Fibroblast of skin of right quadriceps (primary cell): Measurements from ENCODE around the gene BLTP3B.
"Not testable (repeated sequence)": the region's sequence is repeated elsewhere in the genome, so short reads cannot be mapped to it uniquely, and the experiment has no call there.

Experiments
- DNase-seq: peaks from one replicate; pipeline ENCODE4 v3.0.0-alpha.2; 2013

Gene BLTP3B, protein sequence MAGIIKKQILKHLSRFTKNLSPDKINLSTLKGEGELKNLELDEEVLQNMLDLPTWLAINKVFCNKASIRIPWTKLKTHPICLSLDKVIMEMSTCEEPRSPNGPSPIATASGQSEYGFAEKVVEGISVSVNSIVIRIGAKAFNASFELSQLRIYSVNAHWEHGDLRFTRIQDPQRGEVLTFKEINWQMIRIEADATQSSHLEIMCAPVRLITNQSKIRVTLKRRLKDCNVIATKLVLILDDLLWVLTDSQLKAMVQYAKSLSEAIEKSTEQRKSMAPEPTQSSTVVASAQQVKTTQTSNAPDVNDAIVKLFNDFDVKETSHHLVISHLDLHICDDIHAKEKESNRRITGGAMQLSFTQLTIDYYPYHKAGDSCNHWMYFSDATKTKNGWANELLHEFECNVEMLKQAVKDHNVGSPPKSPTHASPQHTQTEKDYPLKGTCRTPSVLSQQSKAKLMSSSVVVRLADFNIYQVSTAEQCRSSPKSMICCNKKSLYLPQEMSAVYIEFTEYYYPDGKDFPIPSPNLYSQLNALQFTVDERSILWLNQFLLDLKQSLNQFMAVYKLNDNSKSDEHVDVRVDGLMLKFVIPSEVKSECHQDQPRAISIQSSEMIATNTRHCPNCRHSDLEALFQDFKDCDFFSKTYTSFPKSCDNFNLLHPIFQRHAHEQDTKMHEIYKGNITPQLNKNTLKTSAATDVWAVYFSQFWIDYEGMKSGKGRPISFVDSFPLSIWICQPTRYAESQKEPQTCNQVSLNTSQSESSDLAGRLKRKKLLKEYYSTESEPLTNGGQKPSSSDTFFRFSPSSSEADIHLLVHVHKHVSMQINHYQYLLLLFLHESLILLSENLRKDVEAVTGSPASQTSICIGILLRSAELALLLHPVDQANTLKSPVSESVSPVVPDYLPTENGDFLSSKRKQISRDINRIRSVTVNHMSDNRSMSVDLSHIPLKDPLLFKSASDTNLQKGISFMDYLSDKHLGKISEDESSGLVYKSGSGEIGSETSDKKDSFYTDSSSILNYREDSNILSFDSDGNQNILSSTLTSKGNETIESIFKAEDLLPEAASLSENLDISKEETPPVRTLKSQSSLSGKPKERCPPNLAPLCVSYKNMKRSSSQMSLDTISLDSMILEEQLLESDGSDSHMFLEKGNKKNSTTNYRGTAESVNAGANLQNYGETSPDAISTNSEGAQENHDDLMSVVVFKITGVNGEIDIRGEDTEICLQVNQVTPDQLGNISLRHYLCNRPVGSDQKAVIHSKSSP (N-terminal part only)

DNA sequence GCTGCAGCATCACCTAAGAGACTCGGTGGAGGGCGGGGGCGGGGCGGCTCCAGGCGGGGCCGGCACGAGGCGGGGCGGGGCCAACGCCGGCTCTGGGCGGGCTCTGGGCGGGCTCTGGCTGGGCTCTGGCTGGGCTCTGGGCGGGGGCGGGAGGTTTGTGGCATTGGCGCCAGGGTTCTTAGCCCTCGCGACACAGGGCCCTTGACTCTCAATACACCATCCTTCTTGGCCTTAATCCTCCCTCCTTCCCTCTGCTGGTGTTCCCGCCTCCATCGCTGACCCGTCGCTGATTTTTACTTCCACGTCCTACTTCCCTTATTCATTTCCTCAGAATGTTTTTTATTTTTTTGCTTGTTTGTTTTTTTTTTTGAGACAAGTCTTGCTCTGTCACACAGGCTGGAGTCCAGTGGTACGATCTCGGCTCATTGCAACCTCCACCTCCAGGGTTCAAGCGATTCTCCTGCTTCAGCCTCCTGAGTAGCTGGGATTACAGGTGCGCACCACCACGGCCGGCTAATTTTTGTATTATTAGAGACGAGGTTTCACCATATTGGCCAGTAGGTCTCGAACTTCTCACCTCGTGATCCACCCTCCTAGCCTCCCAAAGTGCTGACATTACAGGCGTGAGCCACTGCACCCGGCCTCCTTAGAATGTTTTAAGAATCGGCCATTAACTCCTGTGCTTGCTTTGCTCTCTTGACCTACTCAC, at the start of gene BLTP3B:
TSS of gene BLTP3B (minus strand) at position 24 of the 709 bp plus-strand sequence. CDS start 239 bp downstream, outside the sequence.
- DNase-seq = peak; percentile 80

DNA sequence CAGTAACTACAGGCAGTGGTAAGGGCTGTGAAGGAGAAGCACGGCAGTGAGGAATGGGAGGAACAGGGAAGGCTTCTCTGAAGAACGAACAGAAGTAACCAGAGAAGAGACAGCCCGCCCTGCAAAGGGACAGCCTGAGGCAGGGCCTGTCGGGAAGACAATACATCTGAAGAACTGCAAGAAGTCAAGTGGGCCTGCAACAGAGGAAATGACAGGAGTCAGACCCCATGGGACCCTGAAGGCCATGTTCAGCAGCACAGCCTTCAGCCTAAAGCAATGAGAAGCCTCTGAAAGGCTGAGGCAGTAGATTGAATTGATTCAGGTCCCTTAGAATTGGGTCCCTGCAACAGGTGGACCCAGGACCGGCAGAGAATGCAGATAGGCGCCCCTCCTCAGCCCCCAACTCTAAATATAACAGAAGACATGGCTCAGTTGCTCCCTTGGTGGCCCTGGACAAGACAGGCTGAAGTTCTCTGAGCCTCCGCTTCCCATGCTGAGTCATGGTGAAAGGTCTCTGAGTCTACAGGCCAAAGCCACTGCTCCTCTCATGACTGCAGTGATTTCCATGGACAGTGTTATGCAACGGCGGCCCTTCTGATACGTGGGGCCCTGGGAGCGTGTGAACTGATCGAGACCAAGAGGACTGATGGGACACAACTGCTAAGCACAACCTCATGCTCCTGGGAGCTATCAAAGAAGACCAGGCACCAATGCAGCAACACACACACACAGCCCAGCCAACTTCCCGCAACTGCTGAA, 47.1 kb upstream of the BLTP3B start:
- DNase-seq = no peak

DNA sequence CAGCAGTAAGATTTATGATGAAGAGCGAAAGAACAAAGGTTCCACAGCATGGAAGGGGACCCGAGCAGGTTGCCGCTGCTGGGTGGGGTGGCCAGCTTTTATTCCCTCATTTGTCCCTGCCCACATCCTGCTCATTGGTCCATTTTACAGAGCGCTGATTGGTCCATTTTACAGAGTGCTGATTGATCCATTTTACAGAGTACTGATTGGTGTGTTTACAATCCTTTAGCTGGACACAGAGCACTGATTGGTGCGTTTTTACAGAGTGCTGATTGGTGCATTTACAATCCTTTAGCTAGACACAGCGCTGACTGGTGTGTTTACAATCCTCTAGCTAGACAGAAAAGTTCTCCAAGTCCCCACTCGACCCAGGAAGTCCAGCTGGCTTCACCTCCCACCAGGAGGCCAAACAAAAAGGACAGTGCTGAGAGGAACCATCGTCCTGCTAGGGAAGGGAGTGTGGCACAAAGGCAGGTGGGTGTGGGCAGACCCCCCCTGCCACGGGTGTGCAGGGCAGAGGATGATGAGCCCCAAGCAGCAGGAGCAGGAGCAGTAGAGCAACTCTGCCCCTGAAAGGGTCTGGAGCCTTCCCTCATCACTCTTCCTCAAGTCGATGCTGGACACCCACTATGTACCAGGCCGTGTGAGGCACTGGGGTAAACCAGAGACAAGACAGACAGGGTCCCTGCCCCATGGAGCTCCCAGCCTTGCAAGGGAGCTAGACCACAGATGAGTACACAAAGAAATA, 46.4 kb upstream of the BLTP3B start:
- not testable (repeated sequence) for DNase-seq

DNA sequence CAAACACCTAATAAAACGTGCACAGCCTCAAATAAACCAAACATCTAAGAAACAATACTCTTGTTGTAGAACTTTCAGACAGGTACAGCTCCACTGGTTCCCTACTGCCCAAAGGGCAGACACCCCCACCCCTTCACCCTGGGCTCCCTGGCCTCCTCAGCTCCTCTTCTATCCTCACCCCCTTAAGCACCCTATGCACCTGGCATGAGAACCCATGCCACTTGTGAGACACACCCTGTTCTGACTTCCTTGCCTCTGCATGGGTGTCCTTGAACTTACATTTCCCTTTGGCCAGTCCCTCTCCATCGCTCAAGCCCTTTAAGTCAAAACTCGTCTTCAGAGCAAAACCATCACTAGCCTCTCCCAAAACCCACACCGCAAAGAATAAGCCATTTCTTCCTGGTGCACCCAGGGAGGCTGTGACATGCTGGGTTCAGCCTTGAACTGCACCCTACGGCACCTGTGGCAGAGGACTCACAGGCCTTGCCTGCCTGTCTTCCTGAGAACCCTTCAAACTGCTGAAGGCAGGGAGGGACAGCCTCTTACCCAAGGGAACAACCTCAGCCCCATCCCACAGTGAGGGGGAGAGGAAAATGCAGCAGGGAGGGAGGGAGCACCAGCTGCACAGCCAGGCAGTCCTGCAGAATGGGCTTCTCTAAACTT, 45.3 kb upstream of the BLTP3B start:
- no peak for DNase-seq

DNA sequence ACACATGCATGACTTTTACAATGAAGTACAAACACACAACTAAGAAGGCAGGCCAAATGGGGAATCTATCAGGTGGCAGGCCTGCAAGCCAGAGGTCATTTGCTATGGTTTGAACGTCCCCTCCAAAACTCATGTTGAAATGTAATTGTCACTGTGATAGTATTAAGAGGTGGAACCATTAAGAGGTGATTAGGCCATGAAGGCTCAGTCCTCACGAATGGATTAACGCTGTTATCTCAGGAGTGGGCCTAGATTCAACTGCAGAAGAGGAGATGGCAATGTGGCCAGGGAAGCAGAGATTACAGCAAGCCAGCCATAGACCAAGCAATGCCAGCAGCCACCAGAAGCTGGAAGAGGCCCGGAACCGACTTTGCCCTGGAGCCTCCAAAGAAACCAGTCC, 44.4 kb upstream of the BLTP3B start:
- DNase-seq = no peak

DNA sequence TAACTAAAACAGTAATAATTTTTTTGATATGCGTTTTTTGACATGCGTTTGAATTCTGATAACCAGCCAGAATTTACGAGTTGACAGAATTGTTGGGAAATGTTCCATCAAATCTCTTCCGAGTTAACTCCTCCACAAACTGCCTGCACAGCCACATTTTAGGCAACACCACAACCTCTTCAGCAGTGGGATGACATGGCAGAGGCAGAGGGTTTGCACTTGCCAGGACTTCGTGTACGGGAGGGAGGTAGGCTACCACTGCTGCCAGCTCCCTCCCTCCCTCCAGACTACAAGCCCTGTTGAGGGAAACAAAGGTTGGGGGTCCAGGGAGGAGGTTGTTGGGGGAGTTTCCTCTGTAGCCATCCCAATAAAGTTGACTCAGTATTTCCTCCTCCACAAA, 43.4 kb upstream of the BLTP3B start:
- DNase-seq = no peak

DNA sequence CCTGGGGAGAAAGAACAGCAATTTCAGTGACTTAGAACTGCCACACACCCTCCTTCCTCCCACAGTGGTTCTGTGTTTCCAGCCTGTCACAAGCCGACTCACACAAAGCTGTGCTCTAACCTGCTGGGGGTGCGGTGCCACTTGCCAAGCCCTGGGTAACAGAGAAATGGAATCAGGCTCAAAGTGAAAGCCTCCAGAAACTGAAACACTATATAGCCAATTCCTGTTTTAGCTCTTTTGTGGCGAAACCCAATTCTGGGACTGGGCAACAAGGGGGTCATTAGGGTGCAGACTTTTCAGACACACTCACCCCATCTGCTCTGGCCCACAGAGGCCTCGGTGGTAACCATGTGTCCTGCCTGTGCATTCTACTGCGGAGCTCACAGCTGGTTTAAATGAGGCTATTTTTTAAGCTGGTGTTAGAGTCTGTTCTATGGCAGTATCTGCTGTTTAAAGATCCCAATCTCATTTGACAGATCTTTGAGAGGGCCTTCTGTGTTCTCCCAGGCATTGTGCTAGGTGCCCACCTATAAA, 42.8 kb upstream of the BLTP3B start:
- no peak for DNase-seq

DNA sequence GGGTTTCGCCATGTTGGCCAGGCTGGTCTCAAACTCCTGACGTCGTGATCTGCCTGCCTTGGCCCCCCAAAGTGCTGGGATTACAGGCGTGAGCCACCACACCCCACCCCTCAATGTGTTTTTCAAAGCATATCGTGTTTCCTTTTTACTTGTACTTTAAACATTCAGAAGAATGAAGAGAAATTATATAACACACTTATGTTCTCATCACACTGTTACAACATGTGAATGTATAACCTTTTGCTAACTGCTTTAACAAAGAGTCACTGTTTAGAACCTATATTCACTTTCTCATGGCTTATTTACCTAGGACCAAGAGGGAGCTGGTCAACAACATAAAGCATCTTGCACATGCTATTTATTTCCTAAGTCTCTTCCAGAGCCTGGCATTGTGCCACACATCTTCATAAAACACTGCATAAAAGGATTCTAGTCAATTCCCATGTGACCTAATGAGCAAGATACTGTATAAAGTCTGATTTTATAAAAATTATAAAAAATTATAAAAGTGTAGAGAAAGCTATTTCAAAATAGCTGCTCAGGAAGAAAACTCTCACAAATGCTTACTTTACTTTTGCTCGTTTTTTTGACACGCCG, 42.0 kb upstream of the BLTP3B start:
- peak; percentile 8 for DNase-seq

DNA sequence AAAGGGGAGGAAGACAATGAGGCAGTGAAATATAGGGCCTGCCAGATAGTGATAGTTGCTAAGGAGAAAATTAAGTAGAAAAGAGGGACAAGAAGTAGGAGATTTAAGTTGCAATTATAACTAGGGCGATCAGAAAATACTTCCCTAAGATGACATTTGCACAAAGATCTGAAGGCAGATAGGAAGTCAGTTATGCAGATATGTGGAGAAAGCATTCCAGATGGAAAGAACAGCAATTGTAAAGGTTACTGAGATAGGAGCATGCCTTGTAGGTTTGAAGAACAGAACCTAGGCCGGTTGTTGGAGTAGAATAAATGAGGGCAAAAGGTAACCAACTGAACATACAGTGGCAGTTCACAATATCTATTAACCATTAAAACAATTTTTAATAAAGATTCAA, 36.6 kb upstream of the BLTP3B start:
- DNase-seq = no peak

DNA sequence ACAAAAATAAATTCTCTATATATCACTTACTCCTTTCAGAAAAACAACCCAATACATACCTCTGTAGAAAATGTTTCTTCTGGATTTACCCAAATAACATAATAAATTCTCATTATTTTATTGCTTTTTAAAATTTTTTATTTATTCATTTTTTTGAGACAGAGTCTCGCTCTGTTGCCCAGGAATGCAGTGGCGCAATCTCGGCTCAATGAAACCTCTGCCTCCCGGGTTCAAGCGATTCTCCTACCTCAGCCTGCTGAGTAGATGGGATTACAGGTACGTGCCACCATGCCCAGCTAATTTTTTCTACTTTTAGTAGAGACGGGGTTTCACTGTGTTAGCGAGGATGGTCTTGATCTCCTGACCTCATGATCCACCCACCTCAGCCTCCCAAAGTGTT, 33.8 kb upstream of the BLTP3B start:
- DNase-seq = not testable (repeated sequence)

DNA sequence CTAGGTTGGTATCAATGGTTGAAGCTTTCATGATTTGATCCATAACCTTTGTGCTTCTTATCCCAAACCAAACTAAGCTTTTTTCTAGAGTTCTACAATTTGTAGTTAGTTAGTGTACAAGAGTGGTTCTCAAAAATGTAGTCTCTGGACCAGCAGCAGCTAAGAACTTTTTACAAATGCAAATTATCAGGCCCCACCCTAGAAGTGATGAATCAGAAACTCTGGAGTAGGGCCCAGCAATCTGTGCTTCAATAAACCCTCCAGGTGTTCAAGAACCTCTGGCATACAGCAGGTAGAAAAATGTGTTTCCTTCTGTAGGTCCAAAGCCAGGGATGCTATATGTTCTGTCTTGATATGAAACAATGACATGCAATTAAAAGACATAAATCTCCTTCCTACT, 31.8 kb upstream of the BLTP3B start:
- DNase-seq = no peak

DNA sequence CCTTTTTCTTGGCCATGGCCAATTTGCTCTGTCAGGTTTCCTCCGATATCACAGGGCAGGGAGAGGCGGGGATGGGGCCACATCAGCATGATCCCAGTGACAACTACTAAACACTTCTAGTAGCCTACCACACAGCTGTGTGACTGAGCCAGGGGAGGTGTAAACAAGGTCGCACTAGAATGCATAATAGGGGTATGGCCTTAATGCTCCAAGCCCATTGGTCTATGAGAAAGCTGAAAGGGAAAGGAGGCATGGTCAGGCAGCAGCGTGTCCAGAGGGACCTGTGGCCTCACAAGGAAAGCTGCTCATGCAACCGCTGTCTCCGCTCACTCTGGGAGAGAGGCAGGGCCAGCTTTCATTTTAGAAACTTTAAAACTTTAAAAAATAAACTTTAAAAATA, 30.4 kb upstream of the BLTP3B start:
- DNase-seq = no peak

DNA sequence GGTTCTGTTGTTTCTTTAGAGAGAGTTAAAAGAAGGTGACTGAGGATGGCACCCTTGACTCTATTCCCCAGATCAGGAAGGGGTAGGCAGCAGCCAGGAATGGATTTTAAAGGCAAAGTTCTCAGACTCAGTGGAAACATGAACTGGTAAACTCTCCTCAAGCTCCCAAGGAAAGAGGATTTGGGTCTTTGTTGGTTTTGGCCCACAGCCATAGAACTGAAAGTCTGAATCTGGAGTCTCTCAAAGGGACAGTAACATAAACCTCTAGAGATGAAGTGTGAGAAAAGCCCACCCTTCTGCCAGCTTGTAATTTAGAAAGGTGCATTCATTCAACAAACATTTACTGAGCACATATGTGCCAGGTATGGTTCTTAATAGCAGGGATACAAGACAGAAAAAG, 28.6 kb upstream of the BLTP3B start:
- DNase-seq = no peak

DNA sequence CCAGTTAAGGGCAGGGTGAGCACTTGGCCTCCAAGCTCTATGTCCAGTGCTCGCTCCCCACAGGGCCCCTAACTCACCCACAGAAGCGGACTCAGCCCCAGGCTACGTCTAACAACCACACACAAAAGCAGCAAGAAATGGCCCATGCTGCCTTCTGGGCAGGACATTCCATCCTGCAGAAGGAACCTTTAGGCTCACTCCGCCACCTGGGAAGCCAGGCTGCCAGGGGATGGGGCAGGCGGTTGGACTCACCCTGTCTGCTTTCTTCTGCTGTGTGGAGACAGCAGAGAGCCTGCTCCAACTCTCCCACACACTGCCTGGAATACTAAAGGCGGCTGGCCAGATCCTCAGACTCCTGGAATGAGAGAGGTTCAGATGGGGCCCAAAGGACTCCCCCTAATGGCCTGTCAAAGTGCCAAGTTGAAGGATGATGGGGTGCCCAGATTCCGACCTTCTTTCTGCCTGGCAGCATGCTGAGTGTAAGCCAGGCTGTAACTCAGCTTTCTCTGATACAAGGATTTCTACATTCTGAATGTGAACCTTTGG, 27.7 kb upstream of the BLTP3B start:
- DNase-seq = no peak

DNA sequence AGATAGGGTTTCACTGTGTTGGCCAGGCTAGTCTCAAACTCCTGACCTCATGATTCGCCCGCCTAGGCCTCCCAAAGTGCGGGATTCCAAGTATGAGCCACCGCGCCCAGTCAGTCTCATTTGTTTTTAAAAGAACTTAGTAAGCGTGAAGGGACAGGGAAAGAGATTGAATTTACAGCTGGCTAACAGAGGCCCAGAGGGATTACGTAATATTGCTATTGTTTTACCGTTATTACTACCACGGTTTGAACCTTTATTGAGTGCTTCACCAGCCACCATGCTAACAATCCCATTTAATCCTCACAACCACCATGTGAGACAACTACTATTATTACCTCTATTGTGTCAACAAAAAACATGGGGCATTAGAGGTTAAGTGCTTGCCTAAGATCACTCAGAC, 26.7 kb upstream of the BLTP3B start:
- DNase-seq = no peak

DNA sequence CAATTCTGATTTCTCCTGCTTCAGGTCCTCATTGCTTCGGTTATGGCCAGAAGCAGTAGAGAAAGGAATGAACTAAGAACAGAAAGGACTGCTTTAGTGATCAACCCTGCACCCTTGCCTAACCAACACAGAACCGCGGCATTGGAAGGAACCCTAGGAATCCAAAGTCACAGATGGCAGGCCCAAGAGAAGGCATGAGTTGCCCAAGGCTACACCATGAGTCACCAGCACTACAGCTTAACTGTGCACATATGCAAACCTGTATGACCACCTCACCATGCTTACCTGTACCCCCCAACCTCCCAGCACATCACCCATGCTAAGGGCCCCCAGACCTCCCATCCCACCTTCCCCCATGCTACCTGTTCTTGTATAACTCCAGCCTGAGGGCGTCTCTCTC, 25.9 kb upstream of the BLTP3B start:
- no peak for DNase-seq

DNA sequence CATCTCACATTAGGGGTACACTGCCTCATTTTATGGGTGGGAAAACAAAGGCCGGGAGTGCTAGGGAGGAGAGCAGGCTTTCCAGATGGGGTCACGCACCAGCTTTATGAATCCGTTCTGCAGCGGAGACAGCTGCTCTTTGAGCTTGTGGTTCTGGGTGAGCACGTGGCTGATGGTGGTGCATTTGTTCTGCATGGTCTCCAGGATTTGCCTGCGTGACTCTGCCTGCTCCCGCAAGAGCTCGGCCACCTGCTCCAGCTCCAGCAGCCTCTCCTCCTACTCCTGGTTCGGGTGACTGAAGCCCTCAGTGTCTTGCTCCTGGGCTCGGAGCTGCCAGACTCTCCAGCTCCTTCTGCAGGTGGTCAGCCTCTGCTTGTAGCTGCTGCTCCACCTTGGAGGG, 23.6 kb upstream of the BLTP3B start:
- no peak for DNase-seq

DNA sequence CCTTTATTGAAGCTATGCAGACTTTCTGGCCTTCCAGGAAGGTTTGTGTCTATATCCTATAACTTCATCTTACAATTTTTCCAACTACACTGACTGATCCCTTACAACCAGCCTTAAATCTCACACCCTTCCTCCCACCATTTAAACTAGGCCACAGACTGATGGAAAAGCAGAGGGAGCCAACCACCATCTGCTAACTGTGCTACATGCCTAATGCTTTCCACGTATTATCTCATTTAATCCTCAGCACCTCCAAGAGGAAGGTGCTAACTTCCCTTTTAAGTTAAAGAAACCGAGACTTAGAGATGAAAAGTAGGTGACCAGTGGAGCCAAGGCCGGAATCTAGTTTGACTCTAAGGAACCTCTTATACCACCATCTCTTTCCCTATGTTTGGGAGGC, 22.7 kb upstream of the BLTP3B start:
- DNase-seq = no peak

DNA sequence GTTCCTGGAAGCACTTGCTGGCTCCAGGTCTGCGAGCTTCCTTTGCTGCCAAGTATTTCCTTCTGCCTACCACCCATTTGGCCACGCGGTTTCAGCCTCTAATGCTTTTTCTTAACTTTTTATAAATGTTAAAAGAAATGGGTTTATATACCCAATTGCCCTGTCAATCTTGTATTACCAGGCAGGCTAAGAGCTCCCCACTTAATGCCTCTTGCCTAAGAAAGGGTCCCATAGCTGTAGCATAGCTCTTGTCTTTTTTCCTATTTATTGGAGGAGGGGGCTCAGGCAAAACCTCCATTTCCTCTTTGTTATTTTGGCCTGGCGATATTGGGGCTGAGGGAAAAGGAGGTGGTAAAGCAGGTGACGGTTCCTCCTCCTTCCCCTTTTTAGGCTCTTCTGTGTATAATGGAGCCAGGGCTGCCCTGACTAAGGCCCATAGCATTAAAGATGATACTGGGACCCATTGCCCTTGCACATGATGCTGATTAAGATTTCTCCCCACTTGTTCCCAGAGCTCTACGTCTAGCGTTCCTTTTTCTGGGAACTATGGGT, 21.6 kb upstream of the BLTP3B start:
- no peak for DNase-seq
